Adipocyte (in vitro differentiated cells): ENCODE data around the gene FAM107A.

Experiments used
- DNase-seq: peaks from one replicate; pipeline ENCODE4 v3.0.0-alpha.2; 2015; ENCODE audit warnings: low read depth
- H3K27me3 ChIP-seq: replicated peaks from 2 replicates; pipeline ENCODE4 v1.7.0; 2013; ENCODE audit warnings: mild to moderate bottlenecking, low read length, moderate library complexity; ENCODE audit not compliant: control insufficient read depth, insufficient read depth
- H3K36me3 ChIP-seq: 2 replicates; pipeline ENCODE4 v1.7.0; 2013; ENCODE audit warnings: low read length, mild to moderate bottlenecking, moderate library complexity; ENCODE audit not compliant: control insufficient read depth, insufficient read depth, severe bottlenecking
- H3K4me1 ChIP-seq: 2 replicates; pipeline ENCODE4 v1.7.0; 2013; ENCODE audit warnings: mild to moderate bottlenecking, low read length, moderate library complexity; ENCODE audit not compliant: control insufficient read depth, insufficient read depth
- H3K4me3 ChIP-seq: 2 replicates; pipeline ENCODE4 v1.7.0; 2013; ENCODE audit warnings: mild to moderate bottlenecking, low read length, moderate library complexity
- H3K9ac ChIP-seq: 2 replicates; pipeline ENCODE4 v1.7.0; 2013; ENCODE audit warnings: mild to moderate bottlenecking, low read length, moderate library complexity
- H3K9me3 ChIP-seq: 2 replicates; pipeline ENCODE4 v1.7.0; 2013; ENCODE audit warnings: mild to moderate bottlenecking, low read length, moderate library complexity; ENCODE audit not compliant: control insufficient read depth

FAM107A gene

DNA sequence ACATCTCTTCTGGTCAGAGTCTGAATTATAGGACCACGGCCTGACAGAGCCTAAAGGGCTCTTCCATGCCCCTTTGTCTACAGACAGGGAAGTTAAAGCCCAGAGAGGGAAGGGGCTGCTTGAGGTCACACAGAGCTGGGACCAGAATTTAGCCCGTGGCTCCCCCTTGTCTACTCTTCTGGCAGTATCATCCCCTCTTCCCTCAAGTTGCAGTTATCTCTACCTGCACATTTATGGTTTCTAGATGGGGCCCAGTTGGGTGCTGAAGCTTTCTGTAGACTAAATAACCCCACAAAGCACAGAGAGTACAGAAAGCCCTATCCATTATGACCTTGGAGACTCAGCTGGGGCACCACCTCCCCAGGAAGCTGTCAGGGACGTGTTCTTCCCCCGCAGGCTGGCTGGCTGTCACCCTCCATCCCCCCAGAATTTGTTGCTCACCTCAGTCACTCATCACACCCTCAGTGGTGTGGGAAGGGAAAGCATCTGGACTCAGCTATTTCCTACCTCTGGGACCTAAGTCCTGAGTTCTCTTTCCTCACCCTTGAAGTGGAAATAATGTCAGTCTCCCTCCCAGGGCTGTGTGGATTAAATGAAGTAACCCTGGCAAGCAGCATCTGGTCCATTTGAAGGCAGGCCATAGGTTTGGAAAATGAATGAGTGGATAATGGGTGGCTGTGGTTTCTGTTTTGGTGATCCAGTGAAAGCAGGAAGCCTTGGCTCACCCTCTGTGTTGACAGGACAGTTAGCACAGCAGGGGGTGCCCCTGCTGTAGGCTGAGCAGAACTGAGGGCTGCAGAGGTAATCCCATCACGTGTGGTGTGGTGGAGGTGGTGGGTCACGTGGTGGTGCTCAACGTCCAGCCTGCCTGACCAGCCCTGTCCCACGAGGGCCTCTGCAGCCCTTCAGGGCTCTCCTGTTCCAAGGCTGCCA lies 56.5 kb downstream of the FAM107A start:
- Histone ChIP-seq H3K9me3 (no peaks in the 10 kb centered on the region), H3K27me3 (no peaks in the 10 kb centered on the region), H3K36me3 (peaks cover 76% of the 10 kb centered on the region), H3K4me3 (no peak overlapping the region), H3K9ac (no peak overlapping the region), H3K4me1 (peaks cover 15% of the 10 kb centered on the region)
- no peak for DNase-seq

DNA sequence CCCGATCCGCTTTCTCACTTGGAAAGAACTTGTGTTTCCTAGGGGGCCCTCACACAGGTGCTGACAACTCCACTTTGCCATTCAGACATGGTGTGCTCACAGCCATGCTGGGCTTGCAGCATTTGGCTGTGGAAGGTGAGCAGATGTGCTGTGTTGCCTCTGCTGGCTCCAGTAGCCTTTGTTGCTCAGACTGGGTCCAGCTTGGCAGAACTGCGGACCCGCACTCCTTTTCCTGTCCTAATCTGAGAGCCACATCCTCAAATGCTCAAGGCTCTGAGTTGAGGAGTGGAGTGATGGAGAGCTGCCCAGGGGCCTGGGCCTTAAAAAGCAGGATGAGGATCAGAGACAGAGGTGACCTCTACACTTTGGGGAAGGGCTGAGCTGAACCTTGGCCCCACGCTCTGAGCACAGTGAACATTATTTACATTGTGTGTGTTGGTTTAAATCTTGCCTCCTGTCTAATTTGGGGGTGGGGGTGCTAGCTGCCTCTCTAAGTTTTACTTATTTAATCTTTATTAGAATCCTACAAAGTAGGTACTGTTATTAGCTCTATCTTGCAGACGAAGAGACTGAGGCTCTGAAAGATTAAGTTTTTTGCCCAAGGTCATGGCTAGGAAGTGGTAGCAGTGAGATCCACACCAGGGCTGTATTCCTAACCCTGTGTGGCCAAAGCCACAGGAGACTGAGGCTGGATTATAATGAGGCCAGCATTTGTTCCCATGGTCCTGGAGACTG lies 57.4 kb downstream of the FAM107A start:
- no peak for DNase-seq
- no peak overlapping the region for H3K9ac ChIP-seq
- H3K9me3 ChIP-seq = no peaks in the 10 kb centered on the region
- peaks cover 15% of the 10 kb centered on the region for H3K4me1 ChIP-seq
- peaks cover 77% of the 10 kb centered on the region for H3K36me3 ChIP-seq
- H3K4me3 ChIP-seq = no peak overlapping the region
- no peaks in the 10 kb centered on the region for H3K27me3 ChIP-seq

DNA sequence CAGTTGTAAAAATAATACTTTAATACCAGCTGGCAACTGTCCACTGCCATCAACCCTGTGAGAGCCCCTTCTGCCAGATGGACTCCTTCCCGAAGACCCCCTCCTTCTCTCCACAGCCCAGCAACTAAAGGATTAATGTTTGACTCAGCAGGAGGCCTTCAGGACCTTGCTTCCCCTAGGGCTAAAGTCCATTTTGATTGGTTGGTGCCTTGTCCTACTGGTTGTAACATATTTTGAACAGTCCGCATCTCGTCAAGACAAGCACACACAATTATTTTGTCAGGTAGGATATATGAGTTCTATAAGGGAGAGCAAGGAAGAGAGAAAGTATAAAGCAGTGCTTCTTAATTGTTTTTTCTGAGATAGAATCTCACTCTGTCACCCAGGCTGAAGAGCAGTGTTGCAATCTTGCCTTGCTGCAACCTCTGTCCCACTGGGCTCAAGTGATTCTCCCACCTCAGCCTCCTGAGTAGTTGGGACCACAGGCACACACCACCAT lies 58.9 kb downstream of the FAM107A start:
- H3K9ac ChIP-seq = no peak overlapping the region

DNA sequence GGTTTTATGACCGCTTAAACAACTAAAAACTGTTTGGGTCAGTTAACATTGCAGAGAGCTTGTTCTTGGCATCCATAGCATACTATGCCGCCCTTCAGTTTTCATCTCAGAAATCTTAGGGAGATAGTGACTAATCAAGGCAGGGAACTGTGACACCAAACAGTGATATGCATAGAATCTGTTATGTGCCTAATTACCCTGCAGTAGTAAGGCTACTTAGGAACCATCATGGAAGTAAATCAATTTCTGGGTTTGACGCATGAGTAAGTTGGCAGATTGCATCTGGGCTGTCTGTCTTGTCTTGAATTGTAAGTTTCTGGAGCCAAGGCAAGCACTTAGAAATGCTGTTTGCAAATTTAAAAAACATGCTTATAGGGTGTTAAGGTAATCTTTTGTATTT lies 62.8 kb downstream of the FAM107A start:
- no peak overlapping the region for H3K4me3 ChIP-seq
- peaks cover 11% of the 10 kb centered on the region for H3K4me1 ChIP-seq
- no peak overlapping the region for H3K9ac ChIP-seq
- no peaks in the 10 kb centered on the region for H3K27me3 ChIP-seq
- peaks cover 63% of the 10 kb centered on the region for H3K36me3 ChIP-seq
- no peaks in the 10 kb centered on the region for H3K9me3 ChIP-seq
- no peak for DNase-seq

More for the DNA sequence above, 58.9 kb downstream of the FAM107A start:
- no peak overlapping the region for H3K4me3 ChIP-seq
- no peaks in the 10 kb centered on the region for H3K9me3 ChIP-seq
- peaks cover 77% of the 10 kb centered on the region for H3K36me3 ChIP-seq
- no peaks in the 10 kb centered on the region for H3K27me3 ChIP-seq
- H3K4me1 ChIP-seq = peaks cover 15% of the 10 kb centered on the region
- peak; percentile 23 for DNase-seq
